T-cell (primary cell): ENCODE measurements around the gene KRTAP9-3. TPM values are rescaled to one million over a fixed set of nuclear protein-coding genes. Genes with fewer than 3 reads are reported as not detected.
"Not testable (repeated sequence)": the region's sequence is repeated elsewhere in the genome, so short reads cannot be mapped to it uniquely, and the experiment has no call there.

ENCODE experiments used
- ATAC-seq, 4 experiments: fragments of 200-7000 bp in 3 of 4; fragments of 150-1000 bp in 1 of 4; cut with Tn5 transposase; replicated peaks in 1 of 4; 1 replicate in 3 of 4; 2 replicates in 1 of 4; pipeline ENCODE4 v1.10.0; 2021; ENCODE audit warnings: moderate library complexity in 3 of 4, mild to moderate bottlenecking in 2 of 4, moderate number of reproducible peaks in 1 of 4
- CTCF ChIA-PET, 2 donors: fragments of 300-600 bp; sonication (Branson Sonifier 250); formaldehyde crosslinking; loops; one replicate each; lab custom pipeline; 2022; ENCODE audit warnings: antibody characterized with exemption in 2 of 2; lab: Charles Lee
- POLR2A ChIA-PET, 2 donors: fragments of 300-600 bp; sonication (Branson Sonifier 250); formaldehyde crosslinking; loops; one replicate each; lab custom pipeline; 2022; ENCODE audit warnings: antibody characterized with exemption in 2 of 2; lab: Charles Lee
- DNase-seq, 35 experiments: peaks; one replicate each; pipeline versions ENCODE4 v3.0.0 to v3.0.0-alpha.2; 2013 to 2023
- H3K27ac ChIP-seq: one replicate; pipeline ENCODE4 v1.5.1; 2013; ENCODE audit warnings: low read length
- H3K27me3 ChIP-seq, 2 experiments: replicated peaks in 1 of 2; 1 replicate in 1 of 2; 2 replicates in 1 of 2; pipeline versions ENCODE4 v1.6.1 to v1.7.0; 2013; ENCODE audit warnings: low read length in 1 of 2, mixed read lengths in 1 of 2; ENCODE audit not compliant: control insufficient read depth in 2 of 2, insufficient read depth in 2 of 2; ENCODE audit errors: extremely low read depth in 1 of 2
- H3K36me3 ChIP-seq, 2 donors: 1 replicate in 1 of 2; 2 replicates in 1 of 2; pipeline versions ENCODE4 v1.6.1 to v1.7.0; 2013; ENCODE audit warnings: low read length in 1 of 2; ENCODE audit not compliant: control insufficient read depth in 2 of 2, insufficient read depth in 1 of 2; ENCODE audit errors: extremely low read depth in 1 of 2
- H3K4me1 ChIP-seq, 2 experiments: 1 replicate in 1 of 2; 2 replicates in 1 of 2; pipeline versions ENCODE4 v1.6.1 to v1.7.0; 2013; ENCODE audit warnings: low read length in 2 of 2, mixed read lengths in 1 of 2; ENCODE audit not compliant: insufficient read depth in 2 of 2, control insufficient read depth in 1 of 2; ENCODE audit errors: extremely low read depth in 1 of 2
- H3K4me3 ChIP-seq, 2 donors: 1 replicate in 1 of 2; 2 replicates in 1 of 2; pipeline versions ENCODE4 v1.5.1 to v1.7.0; 2013; ENCODE audit warnings: mild to moderate bottlenecking in 2 of 2, low read length in 1 of 2, moderate library complexity in 1 of 2; ENCODE audit not compliant: control insufficient read depth in 1 of 2; ENCODE audit errors: extremely low read depth in 1 of 2
- H3K9me3 ChIP-seq: 2 replicates; pipeline ENCODE4 v1.7.0; 2013
- H3K27ac Mint-ChIP-seq, 2 donors: one replicate each; pipeline ENCODE4 v1.8.0; 2020 to 2021; ENCODE audit warnings: mild to moderate bottlenecking in 2 of 2, mixed read lengths in 2 of 2
- H3K27me3 Mint-ChIP-seq, 2 donors: one replicate each; pipeline ENCODE4 v1.8.0; 2021 to 2022; ENCODE audit warnings: mixed read lengths in 2 of 2
- H3K36me3 Mint-ChIP-seq: one replicate; pipeline ENCODE4 v1.8.0; 2021; ENCODE audit warnings: mixed read lengths
- H3K4me1 Mint-ChIP-seq, 3 donors: one replicate each; pipeline ENCODE4 v1.8.0; 2020 to 2022; ENCODE audit warnings: mixed read lengths in 3 of 3, mild to moderate bottlenecking in 1 of 3
- H3K4me3 Mint-ChIP-seq, 3 donors: one replicate each; pipeline ENCODE4 v1.8.0; 2020 to 2022; ENCODE audit warnings: mild to moderate bottlenecking in 3 of 3, mixed read lengths in 3 of 3, moderate library complexity in 3 of 3
- H3K9me3 Mint-ChIP-seq, 3 donors: one replicate each; pipeline ENCODE4 v1.8.0; 2020 to 2022; ENCODE audit warnings: mixed read lengths in 3 of 3
- WGBS: methylation state at CpG from one replicate; pipeline ENCODE4 v1.1.5; 2013; ENCODE audit warnings: missing lambda C conversion rate; ENCODE audit not compliant: insufficient coverage; 5-methylcytosine and 5-hydroxymethylcytosine counted together
- total RNA-seq, 35 experiments: library from RNA in 6 of 35; stranded (reverse) in 6 of 35; fragments of 120-200 nt in 1 of 35; gene quantifications; one replicate each; pipeline versions ENCODE4 v1.2.1 to v1.2.4 and lab custom pipeline; 2013 to 2026

The KRTAP9-3 gene
- total RNA-seq (not detected), total RNA-seq (lab: John Stamatoyannopoulos, UW) (0 reads per million in 29 experiments)
- total RNA-seq (2013) = not detected

- H3K27ac Mint-ChIP-seq, H3K36me3 Mint-ChIP-seq, H3K9me3 Mint-ChIP-seq, H3K4me3 Mint-ChIP-seq, H3K27me3 ChIP-seq, ATAC-seq, POLR2A ChIA-PET, DNase-seq, CTCF ChIA-PET, H3K4me1 ChIP-seq, H3K4me3 ChIP-seq, H3K9me3 ChIP-seq, H3K27ac ChIP-seq, H3K36me3 ChIP-seq: not testable (repeated sequence)
- 100% methylated on average over 1 of the region's 1 CpG for WGBS
- Mint-ChIP-seq H3K27me3 (peaks cover 24 to 27% of the 10 kb centered on the region in 2 donors), H3K4me1 (peaks cover 0 to 26% (median 3%) of the 10 kb centered on the region in 3 donors)
Measured at GRCh38 chr17:41232399-41233105, at the start of gene KRTAP9-3. Gene KRTAP9-3, plus strand, starts transcription at chr17:41232449. Its CDS starts 53 bp downstream, at chr17:41232502.

- CTCF ChIA-PET = no interaction called here
Measured at GRCh38 chr17:41184480-41184961, 47.7 kb upstream of the KRTAP9-3 start, which contains the start of gene KRTAP4-1. Gene KRTAP4-1, minus strand, starts transcription at chr17:41184911. Its CDS starts 57 bp downstream, at chr17:41184854.

DNA sequence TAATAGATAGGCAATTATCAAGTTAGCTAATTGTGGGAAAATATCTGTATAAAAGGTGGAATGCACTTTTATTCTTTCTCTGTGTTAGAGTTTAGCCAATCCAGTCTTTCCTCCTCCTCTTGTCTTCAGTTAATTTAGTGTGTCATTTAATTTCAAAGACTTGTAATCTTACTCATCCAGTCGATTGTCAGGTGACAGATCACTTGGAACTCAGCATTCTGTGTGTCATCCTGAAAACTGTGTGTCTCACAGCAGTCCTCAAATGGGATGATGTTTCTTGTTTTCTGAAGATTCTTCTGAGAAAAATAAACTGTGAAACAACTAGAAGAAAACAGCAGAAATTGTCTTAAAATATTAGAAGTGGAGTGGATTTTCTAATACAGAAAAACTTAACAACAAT, 47.2 kb upstream of the KRTAP9-3 start:
- Mint-ChIP-seq H3K4me3 (no peak overlapping the region), H3K9me3 (no peaks in the 10 kb centered on the region), H3K27ac (no peak overlapping the region), H3K36me3 (no peaks in the 10 kb centered on the region), H3K27me3 (peaks cover 8 to 19% of the 10 kb centered on the region in 2 donors), H3K4me1 (peaks cover 0 to 1% (median 0%) of the 10 kb centered on the region in 3 donors)
- CTCF ChIA-PET = no interaction called here
- Histone ChIP-seq H3K27me3 (peaks cover 2 to 5% of the 10 kb centered on the region in 2 experiments), H3K36me3 (no peaks in the 10 kb centered on the region), H3K27ac (no peak overlapping the region), H3K4me1 (no peaks in the 10 kb centered on the region), H3K4me3 (no peak overlapping the region), H3K9me3 (no peaks in the 10 kb centered on the region)
- no peak for ATAC-seq
- DNase-seq = no peak
- POLR2A ChIA-PET = no interaction called here
- WGBS = no CpG with 5 or more reads among the region's 1 CpG

More at GRCh38 chr17:41184480-41184961, 47.7 kb upstream of the KRTAP9-3 start, which contains the start of gene KRTAP4-1:
- no peaks in the 10 kb centered on the region for H3K4me1 Mint-ChIP-seq
- Histone ChIP-seq H3K36me3 (no peaks in the 10 kb centered on the region), H3K27ac (no peak within 1 kb of the TSS), H3K27me3 (peaks cover 2 to 3% of the 10 kb centered on the region in 2 experiments), H3K4me1 (no peaks in the 10 kb centered on the region), H3K4me3 (no peak within 1 kb of the TSS), H3K9me3 (no peaks in the 10 kb centered on the region)
- ATAC-seq (no peak), DNase-seq (no peak)
- no peak within 1 kb of the TSS for H3K4me3 Mint-ChIP-seq
- H3K9me3 Mint-ChIP-seq = no peaks in the 10 kb centered on the region
- WGBS = 83% methylated on average over 7 of the region's 9 CpGs
- peaks cover 8 to 17% of the 10 kb centered on the region in 2 donors for H3K27me3 Mint-ChIP-seq
- POLR2A ChIA-PET = no interaction called here
- H3K36me3 Mint-ChIP-seq = no peaks in the 10 kb centered on the region
- peak within 1 kb of the TSS in 1 of 2 donors; percentile 28 for H3K27ac Mint-ChIP-seq

DNA sequence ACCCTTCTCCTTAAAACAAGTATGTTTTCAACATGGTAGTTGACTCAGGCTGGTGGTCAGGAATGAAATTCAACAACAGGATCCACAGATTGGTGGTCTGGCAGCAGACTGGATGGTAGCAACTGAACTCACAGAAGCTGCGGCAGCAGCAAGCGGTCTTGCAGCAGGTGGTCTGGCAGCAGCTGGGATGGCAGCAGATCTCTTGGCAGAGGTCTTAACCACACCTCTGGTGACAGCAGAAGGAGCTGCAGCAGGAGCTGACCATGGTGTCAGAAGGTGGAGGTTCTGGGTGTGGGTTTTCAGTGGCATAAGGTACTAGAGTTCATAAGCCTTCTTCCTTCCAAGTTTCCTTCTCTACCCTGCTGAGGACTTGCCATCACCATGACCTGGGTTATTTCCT, 45.4 kb upstream of the KRTAP9-3 start:
- DNase-seq (no peak), ATAC-seq (no peak)
- ChIA-PET POLR2A (no interaction called here), CTCF (no interaction called here)
- Histone ChIP-seq H3K9me3 (no peaks in the 10 kb centered on the region), H3K4me3 (no peak overlapping the region), H3K27me3 (peaks cover 2 to 10% of the 10 kb centered on the region in 2 experiments), H3K36me3 (no peaks in the 10 kb centered on the region), H3K4me1 (no peaks in the 10 kb centered on the region), H3K27ac (no peak overlapping the region)
- Mint-ChIP-seq H3K27ac (no peak overlapping the region), H3K9me3 (no peaks in the 10 kb centered on the region), H3K27me3 (peaks cover 19 to 34% of the 10 kb centered on the region in 2 donors), H3K4me1 (peaks cover 0 to 8% (median 0%) of the 10 kb centered on the region in 3 donors), H3K4me3 (no peak overlapping the region), H3K36me3 (no peaks in the 10 kb centered on the region)
- 83% methylated on average over 2 of the region's 2 CpGs for WGBS

DNA sequence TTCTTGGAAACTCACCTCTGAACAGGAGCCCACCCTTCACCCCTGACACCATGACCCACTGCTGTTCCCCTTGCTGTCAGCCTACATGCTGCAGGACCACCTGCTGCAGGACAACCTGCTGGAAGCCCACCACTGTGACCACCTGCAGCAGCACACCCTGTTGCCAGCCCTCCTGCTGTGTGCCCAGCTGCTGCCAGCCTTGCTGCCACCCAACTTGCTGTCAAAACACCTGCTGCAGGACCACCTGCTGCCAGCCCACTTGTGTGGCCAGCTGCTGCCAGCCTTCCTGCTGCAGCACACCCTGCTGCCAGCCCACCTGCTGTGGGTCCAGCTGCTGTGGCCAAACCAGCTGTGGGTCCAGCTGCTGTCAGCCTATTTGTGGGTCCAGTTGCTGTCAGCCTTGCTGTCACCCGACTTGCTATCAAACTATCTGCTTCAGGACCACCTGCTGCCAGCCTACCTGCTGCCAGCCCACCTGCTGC, 42.4 kb upstream of the KRTAP9-3 start, which contains the start of gene KRTAP9-1:
KRTAP9-1 (plus strand) TSS at position 51 of the 482 bp plus-strand sequence; CDS start at position 51, 0 bp downstream.
- H3K27ac ChIP-seq, H3K9me3 ChIP-seq, H3K4me3 ChIP-seq, CTCF ChIA-PET, ATAC-seq, H3K36me3 Mint-ChIP-seq, H3K27ac Mint-ChIP-seq, H3K9me3 Mint-ChIP-seq, H3K4me1 ChIP-seq, POLR2A ChIA-PET, H3K4me3 Mint-ChIP-seq, H3K36me3 ChIP-seq, DNase-seq, H3K4me1 Mint-ChIP-seq: not testable (repeated sequence)
- peaks cover 2 to 10% of the 10 kb centered on the region in 2 experiments for H3K27me3 ChIP-seq
- WGBS = 40% methylated on average over 1 of the region's 1 CpG
- peaks cover 19 to 29% of the 10 kb centered on the region in 2 donors for H3K27me3 Mint-ChIP-seq

DNA sequence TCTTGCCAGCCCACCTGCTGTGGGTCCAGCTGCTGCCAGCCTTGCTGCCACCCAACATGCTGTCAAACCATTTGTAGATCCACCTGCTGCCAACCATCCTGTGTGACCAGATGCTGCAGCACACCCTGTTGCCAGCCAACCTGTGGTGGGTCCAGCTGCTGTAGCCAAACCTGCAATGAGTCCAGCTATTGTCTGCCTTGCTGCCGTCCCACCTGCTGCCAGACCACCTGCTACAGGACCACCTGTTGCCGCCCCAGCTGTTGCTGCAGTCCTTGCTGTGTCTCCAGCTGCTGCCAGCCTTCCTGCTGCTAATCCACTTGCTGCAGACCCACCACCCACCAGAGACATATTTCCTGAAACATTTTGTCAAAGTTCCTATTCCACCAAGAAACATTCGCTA, 41.9 kb upstream of the KRTAP9-3 start:
- Mint-ChIP-seq H3K9me3 (no peaks in the 10 kb centered on the region), H3K4me3 (no peak overlapping the region), H3K27ac (no peak overlapping the region), H3K27me3 (peaks cover 19 to 29% of the 10 kb centered on the region in 2 donors), H3K4me1 (peaks cover 0 to 8% (median 0%) of the 10 kb centered on the region in 3 donors), H3K36me3 (no peaks in the 10 kb centered on the region)
- no peak for ATAC-seq
- Histone ChIP-seq H3K4me3 (no peak overlapping the region), H3K36me3 (no peaks in the 10 kb centered on the region), H3K27me3 (peaks cover 2 to 10% of the 10 kb centered on the region in 2 experiments), H3K9me3 (no peaks in the 10 kb centered on the region), H3K4me1 (no peaks in the 10 kb centered on the region), H3K27ac (no peak overlapping the region)
- POLR2A ChIA-PET = no interaction called here
- CTCF ChIA-PET = no interaction called here
- no peak for DNase-seq
- WGBS = 94% methylated on average over 3 of the region's 3 CpGs
